NCI-H2227 (cell line): ENCODE data around the gene DZIP3.

Experiments used
- DNase-seq: peaks from one replicate; lab custom pipeline; 2025; ENCODE audit not compliant: unreplicated experiment; lab: John Stamatoyannopoulos, UW

The DZIP3 gene, protein sequence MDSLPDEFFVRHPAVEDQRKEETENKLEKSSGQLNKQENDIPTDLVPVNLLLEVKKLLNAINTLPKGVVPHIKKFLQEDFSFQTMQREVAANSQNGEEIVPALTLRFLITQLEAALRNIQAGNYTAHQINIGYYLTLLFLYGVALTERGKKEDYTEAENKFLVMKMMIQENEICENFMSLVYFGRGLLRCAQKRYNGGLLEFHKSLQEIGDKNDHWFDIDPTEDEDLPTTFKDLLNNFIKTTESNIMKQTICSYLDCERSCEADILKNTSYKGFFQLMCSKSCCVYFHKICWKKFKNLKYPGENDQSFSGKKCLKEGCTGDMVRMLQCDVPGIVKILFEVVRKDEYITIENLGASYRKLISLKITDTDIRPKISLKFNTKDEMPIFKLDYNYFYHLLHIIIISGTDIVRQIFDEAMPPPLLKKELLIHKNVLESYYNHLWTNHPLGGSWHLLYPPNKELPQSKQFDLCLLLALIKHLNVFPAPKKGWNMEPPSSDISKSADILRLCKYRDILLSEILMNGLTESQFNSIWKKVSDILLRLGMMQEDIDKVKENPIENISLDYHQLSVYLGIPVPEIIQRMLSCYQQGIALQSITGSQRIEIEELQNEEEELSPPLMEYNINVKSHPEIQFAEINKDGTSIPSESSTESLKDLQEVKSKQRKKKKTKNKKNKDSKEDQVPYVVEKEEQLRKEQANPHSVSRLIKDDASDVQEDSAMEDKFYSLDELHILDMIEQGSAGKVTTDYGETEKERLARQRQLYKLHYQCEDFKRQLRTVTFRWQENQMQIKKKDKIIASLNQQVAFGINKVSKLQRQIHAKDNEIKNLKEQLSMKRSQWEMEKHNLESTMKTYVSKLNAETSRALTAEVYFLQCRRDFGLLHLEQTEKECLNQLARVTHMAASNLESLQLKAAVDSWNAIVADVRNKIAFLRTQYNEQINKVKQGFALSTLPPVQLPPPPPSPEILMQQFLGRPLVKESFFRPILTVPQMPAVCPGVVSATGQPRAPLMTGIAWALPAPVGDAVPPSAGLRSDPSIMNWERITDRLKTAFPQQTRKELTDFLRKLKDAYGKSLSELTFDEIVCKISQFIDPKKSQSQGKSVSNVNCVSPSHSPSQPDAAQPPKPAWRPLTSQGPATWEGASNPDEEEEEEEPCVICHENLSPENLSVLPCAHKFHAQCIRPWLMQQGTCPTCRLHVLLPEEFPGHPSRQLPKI

DNA sequence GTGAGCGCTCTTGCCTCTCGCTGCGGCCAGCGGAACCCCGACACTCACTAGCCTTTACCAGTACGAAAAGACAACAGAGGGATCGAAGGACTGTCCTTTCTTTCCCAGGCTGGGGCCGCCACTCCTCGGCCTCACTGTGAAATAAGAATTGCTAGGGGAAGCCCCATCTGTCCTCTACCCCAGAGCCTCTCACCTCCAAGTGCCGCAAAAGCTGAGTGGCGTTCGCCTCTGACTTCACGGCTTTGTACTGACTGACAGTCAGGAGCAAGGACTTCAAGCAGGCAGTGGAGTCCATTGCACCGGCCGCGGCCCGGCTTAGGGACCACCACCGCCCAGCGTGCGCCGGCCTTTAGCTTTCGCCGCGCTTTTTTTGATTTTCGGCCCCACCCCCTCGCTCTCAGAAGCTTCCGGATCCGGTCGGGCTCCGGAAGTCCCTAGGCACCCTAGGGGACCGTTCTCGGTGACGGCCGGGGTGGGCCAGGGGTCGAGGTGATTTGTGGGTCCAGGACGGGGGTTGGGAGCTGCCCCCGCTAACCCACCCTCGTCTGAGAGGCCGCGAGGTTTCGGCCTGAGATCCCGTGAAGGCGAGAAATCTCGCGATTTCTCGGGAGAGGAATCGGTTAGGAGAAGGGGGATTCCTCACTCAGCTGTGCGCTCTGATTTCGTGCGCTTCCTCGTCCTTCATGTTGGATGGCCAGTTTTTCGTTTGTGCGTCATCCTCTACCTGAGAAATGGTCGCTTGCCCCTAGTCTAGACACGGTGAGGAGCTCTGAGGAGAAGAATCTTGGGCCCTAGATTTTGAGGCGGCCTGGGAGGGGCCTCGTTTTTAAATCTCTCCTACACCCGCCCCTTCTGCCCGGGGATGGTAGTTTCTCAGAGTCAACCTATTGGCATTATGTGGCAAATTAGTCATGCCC, at the start of gene DZIP3, which contains the start of gene CIP2A:
Gene DZIP3, plus strand, starts transcription at position 642 of the 917 bp plus-strand sequence. CDS start 15,685 bp downstream, outside the sequence.
Gene CIP2A, minus strand, starts transcription at position 358 of the 917 bp plus-strand sequence. Its CDS starts 63 bp downstream, at position 295.
- DNase-seq = peak; percentile 93

DNA sequence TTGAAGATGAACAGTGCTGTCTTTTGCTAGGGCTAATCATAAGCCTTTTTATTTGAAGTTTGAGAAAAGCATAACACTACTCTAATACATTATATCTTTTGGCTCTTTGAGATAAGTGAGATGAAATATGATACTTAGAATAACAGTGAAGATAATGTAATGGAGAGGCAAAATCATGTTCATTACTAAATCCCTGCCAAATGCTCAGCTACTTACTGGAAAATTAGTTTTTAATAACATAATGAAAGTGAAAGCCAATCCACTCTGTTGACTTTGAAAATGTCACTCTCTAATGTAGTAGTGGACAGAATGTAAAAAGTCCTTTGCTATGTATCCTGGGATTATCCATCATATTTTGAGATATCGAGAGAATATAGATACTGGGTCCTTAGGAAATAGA, 43.3 kb upstream of the DZIP3 start:
- DNase-seq = no peak

DNA sequence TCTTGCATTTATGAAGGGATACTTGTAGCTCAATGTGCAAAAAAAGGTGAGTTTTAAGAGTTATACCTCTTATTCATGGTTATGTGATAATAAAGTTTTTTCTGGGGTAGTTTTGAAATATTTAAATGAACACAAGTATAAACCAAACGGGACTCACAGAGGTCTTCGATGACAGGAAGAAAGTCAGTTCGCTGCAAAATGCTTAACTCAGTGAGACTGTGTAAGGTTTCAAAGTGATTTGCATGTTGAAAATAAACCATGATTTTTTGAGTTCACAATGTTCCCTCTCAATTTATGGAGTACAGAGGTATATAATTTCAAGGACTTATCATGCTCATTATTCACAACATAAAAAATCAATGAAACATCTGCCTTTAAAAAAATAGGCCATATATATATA, 42.8 kb upstream of the DZIP3 start:
- no peak for DNase-seq

DNA sequence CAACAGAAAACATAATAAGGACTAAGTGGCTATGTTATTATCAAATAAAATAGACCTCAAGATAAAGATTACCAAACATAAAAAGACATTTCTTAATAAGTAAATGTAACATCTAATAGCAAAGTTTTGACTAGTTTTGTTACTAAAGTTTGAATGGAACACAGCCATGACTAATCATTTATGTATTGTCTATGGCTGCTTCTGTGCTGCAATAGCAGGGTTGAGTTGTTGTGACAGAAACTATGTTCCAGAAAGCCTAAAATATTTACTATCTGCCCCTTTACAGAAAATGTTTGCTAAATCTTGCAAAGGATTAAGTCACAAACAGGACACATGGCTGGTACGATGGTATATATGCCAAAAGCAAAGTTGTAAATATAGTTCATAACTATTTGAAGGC, 41.2 kb upstream of the DZIP3 start:
- DNase-seq = no peak

DNA sequence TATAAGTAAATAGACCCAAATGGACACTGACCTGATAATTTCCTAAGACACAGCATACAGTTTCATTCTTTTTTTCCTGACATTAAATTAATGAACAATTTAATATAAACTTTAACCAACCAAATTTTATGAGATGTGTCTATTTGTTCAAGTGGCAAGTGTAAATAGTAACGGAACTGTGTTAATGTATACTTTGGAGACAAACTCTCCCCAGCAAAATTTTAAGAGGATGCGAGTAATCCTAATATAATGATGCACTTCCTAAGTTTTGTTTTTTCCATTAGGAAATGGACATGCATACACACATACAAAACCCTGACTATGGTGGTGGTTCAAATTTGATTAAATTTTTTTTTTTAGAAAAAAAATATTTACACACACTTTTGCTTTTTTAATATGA, 40.6 kb upstream of the DZIP3 start:
- no peak for DNase-seq

DNA sequence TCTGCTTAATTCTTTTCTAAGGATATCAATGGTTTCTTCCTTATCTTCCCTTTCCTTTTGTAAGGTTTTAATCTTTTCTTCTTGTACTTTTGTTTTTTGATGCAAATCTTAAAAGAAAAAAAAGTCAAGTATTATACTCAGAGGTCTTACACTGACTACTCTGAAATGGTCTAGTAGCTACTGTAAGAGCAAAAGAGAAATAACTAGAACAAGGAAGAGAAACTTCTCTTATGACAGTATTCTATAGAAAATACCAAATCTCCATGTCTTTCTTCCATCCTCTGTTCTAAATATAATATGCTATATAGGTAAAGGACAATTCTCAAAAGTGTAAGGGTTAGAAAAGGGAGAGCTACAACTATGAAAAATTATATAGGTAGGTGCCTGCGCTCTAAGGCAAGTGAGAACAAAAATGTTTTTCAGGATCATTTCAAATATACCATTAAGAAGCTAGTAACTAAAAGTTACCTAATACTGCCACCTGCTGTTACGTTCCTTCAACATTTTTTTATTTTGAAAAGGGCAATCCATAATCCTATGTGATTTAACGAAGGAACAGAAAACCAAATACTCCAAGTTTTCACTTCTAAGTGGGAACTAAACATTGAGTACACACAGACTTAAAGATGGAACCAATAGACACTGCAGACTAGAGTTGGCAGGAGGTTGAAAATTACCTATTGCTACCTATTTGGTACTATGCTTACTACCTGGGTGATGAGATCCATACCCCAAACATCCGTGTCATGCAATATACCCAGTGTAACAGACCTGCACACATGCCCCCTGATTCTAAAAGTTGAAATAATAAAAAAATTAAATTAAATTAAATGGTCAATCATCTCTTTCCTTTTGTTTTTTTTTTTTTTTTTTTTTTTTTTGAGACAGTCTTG, 37.0 kb upstream of the DZIP3 start:
- DNase-seq = peak; percentile 35

DNA sequence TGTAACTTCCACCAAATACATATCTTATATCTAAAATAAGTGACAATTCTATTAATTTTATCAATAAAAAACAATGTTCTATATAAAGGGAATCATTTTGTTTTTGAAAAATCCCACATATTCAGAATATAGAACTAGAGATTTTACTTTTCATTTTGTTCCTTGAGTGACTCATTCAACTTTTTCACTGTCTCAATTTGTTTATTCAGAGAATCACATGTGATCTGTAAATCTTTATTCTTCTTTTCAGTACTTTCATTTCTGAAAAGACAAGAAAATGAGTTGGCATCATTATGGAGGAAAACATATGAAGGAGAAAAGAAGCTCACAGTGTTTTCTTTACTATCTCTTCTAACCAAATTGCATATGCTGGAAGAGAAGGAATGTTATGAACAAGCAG, 35.3 kb upstream of the DZIP3 start:
- DNase-seq = no peak

DNA sequence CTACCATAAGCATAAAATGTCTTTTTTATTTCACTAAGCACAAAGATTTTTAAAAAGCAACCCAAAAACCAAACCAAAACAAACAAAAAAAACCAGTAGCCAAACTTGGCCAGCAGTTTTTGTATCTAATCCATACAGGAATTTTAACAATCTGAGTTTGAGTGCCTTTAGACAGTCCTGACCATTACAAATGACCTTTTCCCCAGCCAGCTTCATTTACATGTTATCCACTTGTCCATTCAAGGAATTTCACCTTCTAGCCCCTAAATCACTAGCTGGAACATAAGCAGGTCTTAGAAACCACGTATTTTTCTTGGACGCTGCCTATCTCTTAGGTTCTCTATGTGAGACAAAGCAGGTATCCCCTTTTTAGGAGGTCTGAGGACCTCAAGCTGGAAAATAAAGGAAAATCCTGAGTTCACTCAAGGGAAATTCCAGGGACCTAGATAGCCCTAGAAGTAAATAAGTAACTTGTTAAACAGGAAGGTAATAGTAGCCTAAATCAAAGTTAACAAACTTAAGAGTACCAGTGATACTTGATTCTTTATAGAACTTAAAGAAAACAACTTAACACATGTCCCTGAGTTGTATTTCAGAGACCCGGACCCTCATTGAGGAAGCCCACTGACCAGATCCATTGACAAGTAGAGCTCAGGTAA, 34.5 kb upstream of the DZIP3 start:
- no peak for DNase-seq

DNA sequence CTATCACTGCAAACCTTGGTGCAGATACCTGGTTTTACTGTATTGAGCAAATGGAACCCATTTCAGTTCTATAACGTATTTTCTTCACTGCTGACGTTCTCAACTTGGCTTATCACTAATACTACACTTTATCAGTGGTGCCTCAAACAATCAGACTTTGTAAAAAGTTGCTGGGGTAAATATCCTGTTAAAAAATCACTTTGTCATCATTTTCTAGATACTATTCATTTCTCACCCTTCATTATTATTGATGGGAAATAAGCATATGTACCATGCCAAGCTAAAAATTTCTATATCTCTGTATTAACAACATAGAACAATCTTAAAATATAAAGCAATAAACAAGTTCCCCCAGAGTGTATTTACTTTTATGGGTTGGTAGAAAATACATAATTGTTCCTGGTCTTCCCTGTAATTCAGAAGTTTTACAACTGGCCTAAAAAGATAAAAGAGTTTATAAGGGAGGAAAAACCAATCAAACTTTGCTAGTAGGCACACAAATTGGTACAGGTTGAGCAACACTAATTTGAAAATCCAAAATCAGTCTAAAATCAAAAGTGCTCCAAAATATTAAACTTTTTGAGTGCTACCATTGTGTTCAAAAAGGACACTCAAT, 33.4 kb upstream of the DZIP3 start:
- DNase-seq = no peak

DNA sequence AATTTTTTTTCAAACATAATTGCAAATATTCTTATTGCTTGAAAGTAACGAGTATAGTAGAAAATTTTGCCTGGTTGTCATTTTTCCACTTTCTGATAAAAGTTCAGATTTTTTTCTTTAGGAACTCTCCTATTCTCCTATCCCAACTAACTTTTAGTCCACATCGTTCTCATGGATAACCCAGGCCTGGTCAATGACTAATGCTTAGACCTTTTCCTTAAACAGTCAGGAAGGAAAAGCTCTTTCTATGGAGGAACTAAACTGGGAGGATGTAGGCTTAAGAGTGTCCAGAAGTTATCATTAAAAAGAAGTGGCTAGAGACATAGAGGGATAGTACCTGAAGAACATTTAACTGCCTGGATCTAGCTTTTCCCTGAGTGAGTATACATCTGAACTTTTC, 27.0 kb upstream of the DZIP3 start:
- DNase-seq = no peak

DNA sequence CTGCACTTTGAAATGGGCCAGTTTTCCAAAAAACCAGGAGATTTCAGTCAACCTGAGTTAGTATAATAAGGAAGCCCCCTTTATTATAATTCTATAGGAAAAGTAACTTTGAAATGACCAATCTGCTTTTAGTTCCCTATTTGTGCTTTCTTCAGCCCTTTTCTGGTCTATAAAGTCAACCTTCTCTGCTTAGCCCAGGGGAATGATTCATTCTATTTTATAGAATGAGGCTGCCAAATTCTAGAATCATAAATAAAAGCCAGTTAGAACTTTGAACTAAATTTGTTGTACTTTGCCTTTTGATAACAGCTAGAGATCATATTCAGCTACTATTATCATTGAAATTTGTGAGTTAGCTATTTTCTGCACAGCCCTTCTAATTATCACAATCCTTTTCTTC, 25.0 kb upstream of the DZIP3 start:
- no peak for DNase-seq

DNA sequence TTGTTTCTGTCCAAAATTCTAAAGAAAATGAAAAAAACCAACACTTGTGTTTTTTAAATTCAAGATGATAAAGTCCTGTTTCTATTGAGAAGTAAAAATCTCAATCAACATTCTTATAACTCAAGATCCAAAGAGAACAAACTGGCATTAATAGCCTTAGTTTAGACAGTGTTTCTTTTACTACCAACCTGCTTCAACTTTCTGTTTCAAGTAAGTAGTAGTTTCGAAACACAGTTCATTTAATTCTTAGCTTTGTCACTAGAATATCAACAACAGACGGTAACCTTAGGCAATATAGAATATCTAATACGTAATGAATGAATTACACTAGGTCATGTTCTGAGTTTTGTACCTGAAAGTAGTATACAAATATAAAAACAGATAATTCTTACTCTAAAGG, 24.0 kb upstream of the DZIP3 start:
- no peak for DNase-seq

DNA sequence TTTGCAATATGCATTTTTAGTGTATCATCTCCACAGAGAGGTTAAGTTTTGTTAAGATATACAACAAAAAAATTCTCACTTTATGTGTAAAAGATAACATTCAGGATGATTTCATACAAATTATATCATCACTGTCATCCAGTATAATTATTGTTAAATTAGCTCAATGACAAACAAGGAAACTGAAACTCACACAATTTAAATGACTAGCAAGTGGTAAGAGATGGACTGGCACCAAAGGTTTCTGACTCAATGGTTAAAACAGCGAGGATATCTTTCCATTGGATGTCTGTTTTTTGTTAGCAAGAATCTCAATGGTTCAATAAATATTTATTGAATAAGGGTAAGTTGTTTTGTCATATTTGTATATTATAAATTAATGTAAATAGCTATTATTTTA, 22.9 kb upstream of the DZIP3 start:
- no peak for DNase-seq

DNA sequence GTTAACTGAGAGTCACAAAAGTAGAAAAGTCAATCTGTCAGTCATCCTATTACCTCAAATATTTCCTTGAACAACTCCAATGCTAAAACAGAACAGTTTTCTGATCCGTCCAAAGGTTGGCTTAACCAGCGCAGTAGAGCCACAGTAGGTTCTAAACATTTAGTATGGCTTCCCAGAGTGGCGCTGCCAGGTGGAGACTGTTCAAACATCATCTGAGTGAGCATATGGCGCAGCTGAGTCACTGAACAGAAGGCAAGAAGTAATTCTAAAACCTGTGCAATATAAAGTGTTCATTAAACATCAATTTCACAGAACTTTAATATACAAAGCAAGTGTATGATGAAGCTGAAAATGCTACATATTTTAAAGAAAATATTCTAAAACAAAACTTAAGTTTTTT, 20.2 kb upstream of the DZIP3 start:
- no peak for DNase-seq

DNA sequence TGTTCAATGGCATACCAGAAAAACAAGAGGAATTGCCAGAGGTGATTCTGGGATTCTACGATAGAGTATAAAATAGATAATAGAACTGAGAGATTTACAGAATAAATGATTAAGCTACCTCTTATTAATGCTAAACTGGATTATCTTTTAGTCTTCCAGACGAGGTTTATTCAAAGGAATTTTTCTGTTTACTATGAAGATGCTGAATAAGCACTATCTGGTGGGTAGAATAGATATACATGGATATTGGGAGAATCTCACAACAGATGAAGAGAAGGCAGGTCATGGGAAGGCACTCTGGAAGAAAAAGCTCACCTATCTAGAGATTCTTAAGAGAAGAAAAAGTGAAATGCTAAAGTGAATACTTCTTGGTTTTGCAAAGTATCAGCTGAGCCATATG, 11.5 kb upstream of the DZIP3 start:
- no peak for DNase-seq

DNA sequence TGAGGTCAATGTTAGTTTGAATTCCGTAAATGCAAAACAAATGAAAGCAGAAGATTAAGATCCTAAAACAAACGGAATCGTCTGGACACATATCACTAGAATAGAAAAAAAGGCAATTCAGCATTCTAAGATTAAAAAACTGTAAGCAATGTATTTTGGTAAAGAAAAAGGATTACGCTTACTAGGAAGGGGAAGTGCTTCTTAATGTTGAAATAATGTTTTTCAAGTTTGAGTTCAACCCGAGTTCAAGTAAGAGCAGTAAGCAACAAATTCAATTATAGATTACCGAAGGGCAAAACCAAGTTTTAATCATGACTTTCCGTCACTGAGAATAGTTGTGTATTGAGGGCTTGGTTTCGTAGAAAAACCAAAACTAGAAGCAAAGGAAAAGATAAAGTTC, 921 bp upstream of the DZIP3 start:
- DNase-seq = no peak

DNA sequence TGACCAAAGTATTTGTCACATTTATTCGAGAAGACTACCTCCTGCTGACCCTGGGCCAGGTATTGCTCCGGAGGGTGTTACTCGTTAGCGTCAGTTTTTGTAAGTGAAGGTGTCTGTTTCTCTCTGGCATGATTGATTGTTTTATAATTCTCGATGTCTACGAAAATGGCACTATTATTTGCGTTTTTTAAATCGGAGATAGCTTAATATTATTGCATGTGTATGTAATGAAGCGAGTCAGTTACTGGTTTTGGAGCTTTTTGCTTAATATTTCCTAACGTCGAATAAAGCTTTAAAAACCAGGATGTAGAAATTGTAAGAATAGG, 439 bp downstream of the DZIP3 start:
- DNase-seq = no peak

DNA sequence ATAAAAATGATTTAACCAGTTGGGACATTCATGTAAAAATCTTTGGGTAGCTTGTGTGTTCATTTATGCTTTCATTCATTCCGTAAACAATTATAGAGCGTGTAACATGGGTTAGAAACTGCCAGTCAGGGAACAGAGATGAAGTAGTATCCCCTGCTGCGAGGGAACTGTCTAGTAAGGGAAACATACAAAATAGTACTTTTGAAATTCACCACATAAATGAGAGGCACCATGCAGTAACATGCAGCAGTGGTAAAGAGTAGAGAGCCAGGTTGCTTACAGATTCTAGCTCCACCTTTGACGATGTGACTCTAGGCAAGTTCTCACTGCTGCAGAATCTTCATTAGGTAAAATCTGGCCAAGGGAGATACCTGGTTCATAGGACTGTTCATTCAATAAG, 938 bp downstream of the DZIP3 start:
- DNase-seq = peak; percentile 14

DNA sequence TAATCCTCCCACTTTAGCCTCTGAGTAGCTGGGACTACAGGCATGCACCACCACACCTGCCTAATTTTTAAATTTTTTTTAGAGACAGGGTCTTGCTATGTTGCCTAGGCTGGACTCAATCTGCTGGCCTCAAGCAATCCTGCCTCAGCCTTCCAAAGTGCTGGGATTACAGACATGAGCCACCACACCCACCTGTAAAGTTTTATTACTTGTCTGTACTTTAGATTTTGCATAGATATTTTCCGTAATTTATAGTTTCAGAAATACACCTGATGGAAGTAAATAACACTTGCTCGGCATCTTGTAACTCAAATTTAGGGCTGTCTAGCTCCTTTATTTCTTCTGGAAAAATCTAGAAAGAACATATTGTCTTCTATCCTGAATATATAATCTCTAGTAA, 5.8 kb downstream of the DZIP3 start:
- DNase-seq = no peak
